Regular cardiac myocyte (primary cell): ENCODE results near the gene UNC93B1. TPM values are rescaled to one million over a fixed set of nuclear protein-coding genes. Genes with fewer than 3 reads are reported as not detected.

Experiments used
- total RNA-seq: library from RNA; depleted of rRNA; stranded (reverse); fragments of >200 nt; gene quantifications from 2 replicates; pipeline ENCODE4 v1.2.3, GENCODE V29; 2014

Gene UNC93B1
- 17.4 and 33.5 TPM in 2 replicates for total RNA-seq

GRCh38 chr11:68003846-68004550 is at the start of gene UNC93B1:
Gene UNC93B1, minus strand, starts transcription at chr11:68004097. Its CDS starts 54 bp downstream, at chr11:68004043.

GRCh38 chr11:68038718-68039525 is 35.0 kb upstream of the UNC93B1 start, which contains the start of gene TCIRG1:
Gene TCIRG1, plus strand, starts transcription at chr11:68039025. Its CDS starts 2,247 bp downstream, at chr11:68041272.

GRCh38 chr11:68030318-68031143 is 26.6 kb upstream of the UNC93B1 start, which contains the start of gene NDUFS8:
Gene NDUFS8, plus strand, starts transcription at chr11:68030681. Its CDS starts 1,471 bp downstream, at chr11:68032152.

GRCh38 chr11:68010090-68011041 is 6.5 kb upstream of the UNC93B1 start, which contains the start of gene ALDH3B1:
Gene ALDH3B1, plus strand, starts transcription at chr11:68010327. Its CDS starts 4,971 bp downstream, at chr11:68015298.

Other genes with a start within 250 kb of the UNC93B1 start
- 13.8 and 18.6 TPM in 2 replicates for gene ALDH3B1, start 6.2 kb upstream of the UNC93B1 start, total RNA-seq
- 65.4 and 101 TPM in 2 replicates for gene NDUFS8, start 26.6 kb upstream of the UNC93B1 start, total RNA-seq
- 75.0 and 83.4 TPM in 2 replicates for gene TCIRG1, start 34.9 kb upstream of the UNC93B1 start, total RNA-seq
- gene CHKA, start 117.3 kb upstream of the UNC93B1 start, total RNA-seq, result 4.6 and 4.8 TPM in 2 replicates
- 20.3 and 26.1 TPM in 2 replicates for gene KMT5B, start 209.2 kb upstream of the UNC93B1 start, total RNA-seq